Heart left ventricle (tissue), 16 donors: ENCODE data around the gene CD69. TPM values are rescaled to one million over a fixed set of nuclear protein-coding genes. Genes with fewer than 3 reads are reported as not detected.

Experiments
- ATAC-seq, 4 donors: fragments of 200-7000 bp; cut with Tn5 transposase; one replicate each; pipeline ENCODE4 v1.9.1; 2020 to 2022; ENCODE audit warnings: moderate library complexity in 4 of 4, mild to moderate bottlenecking in 3 of 4, moderate number of reproducible peaks in 1 of 4
- DNase-seq, 5 donors: peaks; one replicate each; pipeline ENCODE4 v3.0.0-alpha.2; 2020
- H3K27ac ChIP-seq, 12 donors: fragments of 200-600 bp; sonication (generic) in 4 of 12; one replicate each; pipeline versions ENCODE4 v1.5.0 to v1.8.0; 2016 to 2022; ENCODE audit warnings: mild to moderate bottlenecking in 2 of 12
- H3K27me3 ChIP-seq, 9 donors: fragments of 200-600 bp; sonication (generic) in 2 of 9; one replicate each; pipeline versions ENCODE4 v1.5.1 to v1.8.0; 2016 to 2022; ENCODE audit warnings: mild to moderate bottlenecking in 3 of 9
- H3K36me3 ChIP-seq, 9 donors: fragments of 200-600 bp; sonication (generic) in 2 of 9; one replicate each; pipeline versions ENCODE4 v1.5.0 to v1.8.0; 2018 to 2022; ENCODE audit warnings: mild to moderate bottlenecking in 2 of 9
- H3K4me1 ChIP-seq, 12 donors: fragments of 200-600 bp; sonication (generic) in 4 of 12; one replicate each; pipeline versions ENCODE4 v1.5.0 to v1.8.0; 2016 to 2022; ENCODE audit warnings: mild to moderate bottlenecking in 3 of 12
- H3K4me3 ChIP-seq, 12 donors: fragments of 200-600 bp; sonication (generic) in 4 of 12; one replicate each; pipeline versions ENCODE4 v1.5.0 to v1.8.0; 2017 to 2022; ENCODE audit warnings: mild to moderate bottlenecking in 9 of 12, moderate library complexity in 4 of 12
- H3K9me3 ChIP-seq, 12 donors: fragments of 200-600 bp; sonication (generic) in 4 of 12; one replicate each; pipeline versions ENCODE4 v1.5.0 to v1.8.0; 2016 to 2022; ENCODE audit warnings: mild to moderate bottlenecking in 1 of 12
- CTCF ChIP-seq, 12 donors: fragments of 200-600 bp; sonication (generic) in 4 of 12; IDR thresholded peaks; one replicate each; pipeline versions ENCODE4 v1.5.0 to v1.8.0; 2018 to 2022; ENCODE audit warnings: antibody characterized with exemption in 12 of 12, mild to moderate bottlenecking in 5 of 12
- POLR2A ChIP-seq, 2 donors: fragments of 450-650 bp; IDR thresholded peaks; one replicate each; pipeline ENCODE4 v1.6.1; 2017; ENCODE audit warnings: antibody characterized with exemption in 2 of 2, mild to moderate bottlenecking in 2 of 2, moderate library complexity in 2 of 2
- WGBS, 4 donors: extraction: QIAGEN DNeasy Blood & Tissue Kit in 2 of 4; methylation state at CpG; one replicate each; pipeline versions ENCODE4 v1.1.5 to v1.1.7; 2013 to 2018; 5-methylcytosine and 5-hydroxymethylcytosine counted together
- intact Hi-C, 10 donors: fragments of 100-400 bp; cut with DNase I; formaldehyde crosslinking; loops; one replicate each; pipeline versions ENCODE4 v1.11.1 to v1.14.2; 2022
- polyA plus RNA-seq, 2 donors: library from polyadenylated mRNA; stranded (reverse); fragments of 200-250 nt; gene quantifications; one replicate each; pipeline ENCODE4 v1.2.3, GENCODE V29; 2013
- total RNA-seq, 9 donors: library from RNA; depleted of rRNA in 2 of 9; stranded (reverse); fragments of >200 nt in 2 of 9; fragmentation: NEBNext Ultra II Directional in 3 of 9; extraction: Animal tissue kit (Norgen Biotek cat#: 25700) in 3 of 9; gene quantifications; one replicate each; pipeline versions ENCODE4 v1.1.0 to v1.2.4, GENCODE V29; 2016 to 2023
- donor health status: ischemic (EF 13 %, LVEDD 7.1; RV severe dilation, severe dysfunction).
- donor health status: healthy with polysubstance abuse.
- donor health status: DM: no; HTN: yes; CAD: no.
- donor health status: DM: no; HTN: no; CAD: no.
- donor health status: ischemic (EF 25% LVEDD 6.9; RV normal size, moderate dysfunction).
- donor health status: ischemic (EF 25% LVEDD 5.7; RV mildly dilated, moderate dysfunction).
- donor health status: healthy.
- donor health status: DM: yes; HTN: yes; CAD: no.
- donor health status: ischemic (EF 35%, LVEDD 5.7; RV mildly dilated, moderate dysfunction).
- donor health status: nonischemic (EF 11% LVEDD 7.7; RV severe dilation, severe dysfunction).
- donor health status: DM: yes; HTN: yes; CAD: no.
- donor health status: PGD.
- donor health status: ischemic (EF 29% LVEDD 5.4; RV normal size, mild dysfunction).
- donor health status: nonischemic (EF 23%, LVEDD 6.1; RV moderate dilation, normal function).

The CD69 gene
- total and polyA plus RNA-seq, 11 donors: 0.16 to 6.4 (median 0.43) TPM; not detected in 3

GRCh38 chr12:9729082-9729481 lies 31.6 kb downstream of the CD69 start:
- H3K27ac ChIP-seq: no peak overlapping the region
- H3K4me3 ChIP-seq: no peak overlapping the region
- H3K36me3 ChIP-seq: no peaks in the 10 kb centered on the region
- no peaks in the 10 kb centered on the region for H3K27me3 ChIP-seq
- intact Hi-C loops: no loop called here
- TF ChIP-seq CTCF (IDR thresholded peaks at IDR 0.05) (no peak), POLR2A (IDR thresholded peaks at IDR 0.05) (no peak)
- ATAC-seq: no peak
- no peak for DNase-seq
- peaks cover 0 to 9% (median 0%) of the 10 kb centered on the region in 12 donors for H3K4me1 ChIP-seq
- H3K9me3 ChIP-seq: no peaks in the 10 kb centered on the region

GRCh38 chr12:9727813-9728212 lies 32.9 kb downstream of the CD69 start:
- Histone ChIP-seq H3K4me3 (no peak overlapping the region), H3K9me3 (no peaks in the 10 kb centered on the region), H3K4me1 (peaks cover 0 to 9% (median 0%) of the 10 kb centered on the region in 12 donors), H3K27ac (no peak overlapping the region), H3K36me3 (no peaks in the 10 kb centered on the region), H3K27me3 (no peaks in the 10 kb centered on the region)
- intact Hi-C loops: no loop called here
- ATAC-seq: no peak
- TF ChIP-seq CTCF (IDR thresholded peaks at IDR 0.05): no peak
- no peak for TF ChIP-seq POLR2A (IDR thresholded peaks at IDR 0.05)
- no peak for DNase-seq
- WGBS, 4 donors: 87 to 92% (median 88%) methylated on average over 1 of the region's 1 CpG

- ATAC-seq (no peak), DNase-seq (no peak)
- intact Hi-C loops: no loop called here
- Histone ChIP-seq H3K27ac (no peak overlapping the region), H3K4me3 (no peak overlapping the region), H3K9me3 (no peaks in the 10 kb centered on the region), H3K36me3 (no peaks in the 10 kb centered on the region), H3K4me1 (peaks cover 0 to 24% (median 0%) of the 10 kb centered on the region in 12 donors), H3K27me3 (peaks cover 0 to 7% (median 0%) of the 10 kb centered on the region in 9 donors)
- WGBS, 4 donors: 61 to 84% (median 66%) methylated on average over 2 of the region's 2 CpGs
- TF ChIP-seq CTCF (IDR thresholded peaks at IDR 0.05): no peak
- no peak for TF ChIP-seq POLR2A (IDR thresholded peaks at IDR 0.05)
These were observed 35.4 kb downstream of the CD69 start for GRCh38 chr12:9725213-9725870.

- Histone ChIP-seq H3K27ac (no peak overlapping the region), H3K27me3 (peaks cover 0 to 7% (median 0%) of the 10 kb centered on the region in 9 donors), H3K4me1 (peaks cover 0 to 16% (median 0%) of the 10 kb centered on the region in 12 donors), H3K36me3 (no peaks in the 10 kb centered on the region), H3K9me3 (no peaks in the 10 kb centered on the region), H3K4me3 (no peak overlapping the region)
- ATAC-seq: no peak
- intact Hi-C loops: no loop called here
- DNase-seq: no peak
- WGBS, 4 donors: 86 to 96% (median 95%) methylated on average over 1 of the region's 1 CpG
- TF ChIP-seq POLR2A (IDR thresholded peaks at IDR 0.05): no peak
These were observed 36.7 kb downstream of the CD69 start for GRCh38 chr12:9724023-9724422.
